LHCN-M2 (cell line): ENCODE measurements around the gene CYFIP2. TPM values are rescaled to one million over a fixed set of nuclear protein-coding genes. Genes with fewer than 3 reads are reported as not detected.
"Not testable (repeated sequence)": the region's sequence is repeated elsewhere in the genome, so short reads cannot be mapped to it uniquely, and the experiment has no call there.

Experiments
- DNase-seq: peaks from one replicate; pipeline ENCODE4 v3.0.0-alpha.2; 2012; ENCODE audit warnings: low read depth
- total RNA-seq: library from RNA; depleted of rRNA; stranded (reverse); fragments of >200 nt; gene quantifications from 2 replicates; pipeline ENCODE4 v1.2.3, GENCODE V29; 2014; rRNA removed

The CYFIP2 gene
- total RNA-seq, 1 experiment from 2014 or later: 6.1 TPM

DNA sequence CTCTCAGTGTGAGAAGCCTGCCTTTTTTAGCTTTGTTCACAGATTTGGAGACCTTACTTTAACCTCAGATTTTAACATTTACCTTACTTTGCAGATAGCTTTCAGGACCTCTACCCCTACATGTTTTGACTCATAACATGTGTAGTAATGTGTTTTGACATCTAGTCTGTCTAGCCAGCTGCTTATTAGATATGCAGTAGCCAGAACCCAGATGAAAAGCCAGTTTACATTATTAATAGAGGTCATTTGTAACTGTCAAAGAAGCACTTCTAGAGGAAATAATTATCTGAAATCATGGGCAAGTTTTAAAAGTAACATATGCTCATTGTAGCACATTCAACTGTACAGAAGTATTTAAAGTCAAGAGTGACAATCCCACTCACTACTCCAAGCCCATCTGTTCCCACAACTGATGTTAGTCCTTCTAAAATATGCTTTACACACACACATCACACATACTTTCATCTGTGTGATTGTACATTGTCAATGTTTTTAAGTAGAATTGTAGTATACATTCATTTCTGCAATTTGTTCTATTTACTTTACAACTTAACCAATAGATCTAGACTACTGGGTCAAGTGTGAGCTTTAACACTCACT lies 122.3 kb downstream of the CYFIP2 start:
- peak; percentile 29 for DNase-seq

DNA sequence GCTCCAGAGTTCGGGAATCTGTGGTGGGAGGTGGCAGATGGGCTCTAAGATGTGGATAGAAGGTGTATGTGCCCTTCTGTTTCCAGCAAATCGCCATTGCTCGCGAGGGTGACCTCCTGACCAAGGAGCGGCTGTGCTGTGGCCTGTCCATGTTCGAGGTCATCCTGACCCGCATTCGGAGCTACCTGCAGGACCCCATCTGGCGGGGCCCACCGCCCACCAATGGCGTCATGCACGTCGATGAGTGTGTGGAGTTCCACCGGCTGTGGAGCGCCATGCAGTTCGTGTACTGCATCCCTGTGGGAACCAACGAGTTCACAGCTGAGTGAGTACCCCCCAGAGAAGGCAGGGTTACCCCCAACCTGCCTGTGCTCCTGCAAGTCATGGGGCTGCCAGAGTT lies 123.2 kb downstream of the CYFIP2 start:
- DNase-seq: no peak

DNA sequence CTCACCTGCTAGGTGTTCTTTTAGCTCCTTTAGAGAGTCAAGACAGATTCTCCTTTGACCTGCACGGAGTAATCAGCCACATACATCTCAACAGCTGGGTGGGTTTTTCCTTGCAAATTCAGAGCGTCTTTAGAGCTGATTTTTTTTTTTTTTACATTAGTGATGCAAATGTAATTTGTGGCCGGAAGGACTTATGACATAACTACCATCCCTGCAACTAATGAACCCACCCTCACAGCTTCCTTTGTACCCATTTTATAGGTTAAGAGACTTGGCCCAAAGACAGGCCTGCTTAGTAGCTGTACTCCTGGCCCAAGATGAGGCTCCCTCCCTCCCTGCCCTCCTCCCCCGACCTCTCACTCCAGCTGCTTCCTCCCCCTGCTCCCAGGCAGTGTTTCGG lies 124.2 kb downstream of the CYFIP2 start:
- DNase-seq: no peak

DNA sequence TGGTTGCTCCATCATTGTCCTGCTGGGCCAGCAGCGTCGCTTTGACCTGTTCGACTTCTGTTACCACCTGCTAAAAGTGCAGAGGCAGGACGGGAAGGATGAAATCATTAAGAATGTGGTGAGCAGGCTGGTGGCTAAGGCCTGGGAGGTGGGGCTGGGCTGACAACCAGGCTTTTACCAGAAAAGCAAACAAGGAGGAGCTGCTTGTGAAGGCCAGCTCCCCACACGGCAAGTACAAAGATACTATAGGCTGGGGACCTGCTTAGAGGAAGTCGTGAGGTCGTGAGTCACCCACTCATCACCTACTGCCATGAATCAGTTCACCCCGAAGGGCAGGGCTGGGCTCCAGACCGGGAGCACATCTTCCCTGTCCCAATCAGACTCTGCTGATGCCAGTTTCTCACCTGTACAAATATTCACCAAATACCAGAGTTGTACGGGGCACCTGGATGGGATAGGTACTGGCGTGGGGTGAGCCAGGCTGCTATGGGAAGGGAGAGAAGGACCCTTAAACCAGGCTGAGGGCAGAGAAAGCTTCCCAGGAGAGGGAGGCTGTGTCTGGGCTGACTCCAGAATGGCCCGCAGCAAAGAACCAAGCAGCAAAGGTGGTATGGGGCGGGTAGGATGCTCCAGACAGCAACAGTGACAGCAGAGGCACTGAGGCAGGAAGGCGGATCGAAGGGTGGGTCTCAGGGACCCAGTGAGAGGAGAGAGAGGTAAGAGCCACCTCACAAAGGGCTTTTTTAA lies 124.8 kb downstream of the CYFIP2 start:
- peak; percentile 90 for DNase-seq

DNA sequence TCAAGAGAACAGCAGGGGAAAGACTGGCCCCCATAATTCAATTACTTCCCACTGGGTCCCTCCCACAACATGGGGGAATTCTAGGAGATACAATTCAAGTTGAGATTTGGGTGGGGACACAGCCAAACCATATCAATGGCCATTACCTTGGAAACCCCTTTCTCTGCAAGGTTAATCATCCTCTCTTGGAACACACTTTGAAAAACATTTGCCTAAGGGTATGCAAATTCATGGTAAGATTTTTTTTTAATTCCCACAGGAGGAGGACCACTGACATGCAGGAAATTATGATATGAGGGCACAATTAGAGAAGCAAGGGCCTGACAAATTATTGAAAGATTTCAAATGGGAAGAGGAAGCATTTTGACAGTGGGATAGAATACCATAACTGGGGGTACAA lies 132.4 kb downstream of the CYFIP2 start:
- DNase-seq: no peak

DNA sequence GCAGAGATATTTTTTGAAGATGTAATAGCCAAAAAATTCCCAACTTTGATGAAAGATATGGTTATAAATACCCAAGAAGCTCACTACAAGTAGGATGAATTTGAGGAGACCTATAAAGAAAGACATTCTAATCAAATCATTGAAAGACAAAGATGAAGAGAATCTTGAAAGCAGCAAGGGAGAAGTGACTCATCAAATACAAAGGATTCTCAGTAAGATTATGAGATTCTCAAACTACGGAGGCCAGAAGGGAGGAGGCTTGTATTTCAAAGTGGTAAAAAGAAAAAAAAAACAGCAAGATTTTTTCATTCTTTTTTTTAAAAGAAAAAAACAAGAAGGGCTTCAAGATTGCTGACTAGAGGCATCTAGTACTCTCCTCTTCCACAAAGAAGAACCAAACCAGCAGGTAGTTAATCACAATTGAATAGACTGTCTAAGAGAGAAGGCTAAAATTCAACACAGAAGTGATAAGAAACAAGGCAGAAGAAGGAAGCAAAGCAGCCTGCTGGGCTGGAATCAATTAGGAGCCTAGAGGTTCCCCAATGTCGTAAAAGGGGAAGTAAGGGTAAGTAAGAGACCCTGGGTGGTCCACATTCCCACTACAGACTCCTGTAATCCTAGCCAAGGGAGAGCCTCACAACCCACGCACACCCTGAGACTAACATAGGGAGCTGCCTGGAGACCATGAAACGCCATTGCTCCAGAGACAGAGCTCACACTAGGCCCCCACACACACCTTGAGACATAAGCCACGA lies 135.0 kb downstream of the CYFIP2 start:
- no peak for DNase-seq

DNA sequence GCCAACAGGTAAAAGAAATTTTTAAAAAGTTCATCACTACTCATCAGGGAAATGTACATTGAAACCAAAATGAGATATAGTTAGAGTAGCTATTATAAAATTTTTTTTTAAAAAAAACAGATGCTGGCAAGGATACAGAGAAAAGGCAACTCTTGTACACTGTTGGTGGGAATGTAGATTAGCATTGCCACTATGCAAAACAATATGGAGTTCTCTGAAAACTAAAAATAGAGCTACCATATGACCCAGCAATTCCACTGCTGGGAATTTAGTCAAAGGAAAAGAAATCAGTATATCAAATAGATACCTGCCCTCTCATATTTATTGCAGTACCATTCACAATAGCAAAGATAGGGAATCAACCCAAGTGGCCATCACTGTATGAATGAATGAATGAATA lies 149.9 kb downstream of the CYFIP2 start:
- DNase-seq: no peak

DNA sequence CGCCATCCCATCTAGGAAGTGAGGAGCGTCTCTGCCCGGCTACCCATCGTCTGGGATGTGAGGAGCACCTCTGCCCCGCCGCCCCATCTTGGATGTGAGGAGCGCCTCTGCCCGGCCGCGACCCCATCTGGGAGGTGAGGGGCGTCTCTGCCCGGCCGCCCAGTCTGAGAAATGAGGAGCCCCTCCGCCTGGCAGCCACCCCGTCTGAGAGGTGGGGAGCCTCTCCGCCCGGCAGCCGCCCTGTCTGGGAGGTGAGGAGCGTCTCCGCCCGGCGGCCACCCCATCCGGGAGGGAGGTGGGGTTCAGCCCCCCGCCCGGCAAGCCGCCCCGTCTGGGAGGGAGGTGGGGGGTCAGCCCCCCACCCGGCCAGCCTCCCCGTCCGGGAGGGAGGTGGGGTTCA lies 153.6 kb downstream of the CYFIP2 start:
- not testable (repeated sequence) for DNase-seq

DNA sequence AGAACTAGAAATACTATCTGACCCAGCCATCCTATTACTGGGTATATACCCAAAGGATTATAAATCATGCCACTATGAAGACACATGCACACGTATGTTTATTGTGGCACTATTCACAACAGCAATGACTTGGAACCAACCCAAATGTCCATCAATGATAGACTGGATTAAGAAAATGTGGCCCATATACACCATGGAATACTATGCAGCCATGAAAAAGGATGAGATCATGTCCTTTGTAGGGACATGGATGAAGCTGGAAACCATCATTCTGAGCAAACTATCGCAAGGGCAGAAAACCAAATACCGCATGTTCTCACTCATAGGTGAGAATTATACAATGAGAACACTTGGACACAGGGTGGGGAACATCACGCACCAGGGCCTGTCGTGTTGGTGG lies 164.0 kb downstream of the CYFIP2 start:
- not testable (repeated sequence) for DNase-seq

DNA sequence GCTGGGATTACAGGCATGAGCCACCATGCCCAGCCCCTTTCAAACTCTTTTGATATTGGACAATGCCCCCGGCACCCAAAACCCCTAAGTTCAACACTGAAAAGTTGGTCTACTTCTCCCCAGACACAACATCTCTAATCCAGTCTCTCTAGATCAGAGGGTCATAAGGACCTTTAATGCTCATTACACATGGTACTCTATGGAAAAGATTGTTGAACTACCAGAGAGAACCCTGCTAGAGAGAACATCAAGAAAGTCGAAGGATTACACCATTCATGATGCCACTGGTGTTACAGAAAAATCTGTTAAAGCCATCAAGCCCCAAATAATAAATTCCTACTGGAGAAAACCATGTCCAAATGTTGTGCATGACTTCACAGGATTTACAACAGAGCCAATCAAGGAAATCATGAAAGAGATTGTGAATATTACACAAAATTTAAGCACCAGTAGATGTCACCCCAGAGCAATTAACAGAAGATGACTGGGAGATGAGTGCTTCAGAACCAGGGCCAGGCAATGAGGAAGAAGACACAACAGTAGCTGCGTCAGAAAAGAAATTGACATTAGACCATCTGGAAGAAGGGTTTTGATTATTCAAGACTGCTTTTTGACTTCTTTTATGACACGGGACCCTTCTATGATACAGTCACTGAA lies 165.7 kb downstream of the CYFIP2 start:
- DNase-seq: peak; percentile 72

DNA sequence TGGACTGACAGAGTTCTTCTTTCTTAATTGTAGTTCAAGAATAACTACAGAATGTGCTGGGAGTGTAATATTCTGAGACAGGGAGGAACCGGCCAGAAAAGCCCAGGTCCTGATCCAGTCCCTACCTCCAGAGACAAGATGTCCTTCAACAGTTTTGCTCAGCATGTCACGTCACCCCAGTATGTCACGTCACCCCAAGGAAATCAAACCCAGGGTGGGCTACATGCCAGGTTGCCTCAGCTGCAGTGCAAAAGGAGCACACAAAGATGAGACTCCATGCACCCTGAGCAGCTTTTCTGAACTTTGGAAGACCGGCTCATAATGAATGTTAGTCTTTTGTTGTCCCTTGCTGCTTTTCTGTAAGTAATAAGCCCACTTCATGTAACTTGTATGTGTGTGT lies 168.2 kb downstream of the CYFIP2 start:
- no peak for DNase-seq

DNA sequence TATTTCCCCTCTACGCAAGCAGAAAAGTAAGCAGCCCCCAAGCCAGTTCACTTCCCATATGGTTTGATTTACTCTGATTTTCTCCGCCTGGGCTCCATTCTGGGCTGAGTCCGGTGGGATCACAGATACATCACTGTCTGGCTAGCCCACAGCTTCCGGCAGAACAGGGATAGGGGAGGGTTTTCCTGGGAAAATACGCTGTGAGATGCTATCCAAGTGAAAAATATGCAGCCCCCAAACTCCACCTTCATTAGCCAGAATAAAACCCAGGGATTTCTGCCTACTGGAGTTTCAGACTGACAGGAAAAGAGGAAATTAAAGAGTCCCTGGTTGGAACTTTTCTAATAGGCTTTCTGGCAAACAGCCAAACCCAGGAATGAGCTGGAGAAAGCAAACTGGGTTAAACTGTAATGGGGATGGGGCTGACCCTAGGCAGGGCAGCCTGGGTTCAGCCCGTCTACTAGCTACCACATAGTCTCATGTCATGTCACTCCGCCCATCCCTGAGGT lies 177.2 kb downstream of the CYFIP2 start:
- no peak for DNase-seq

DNA sequence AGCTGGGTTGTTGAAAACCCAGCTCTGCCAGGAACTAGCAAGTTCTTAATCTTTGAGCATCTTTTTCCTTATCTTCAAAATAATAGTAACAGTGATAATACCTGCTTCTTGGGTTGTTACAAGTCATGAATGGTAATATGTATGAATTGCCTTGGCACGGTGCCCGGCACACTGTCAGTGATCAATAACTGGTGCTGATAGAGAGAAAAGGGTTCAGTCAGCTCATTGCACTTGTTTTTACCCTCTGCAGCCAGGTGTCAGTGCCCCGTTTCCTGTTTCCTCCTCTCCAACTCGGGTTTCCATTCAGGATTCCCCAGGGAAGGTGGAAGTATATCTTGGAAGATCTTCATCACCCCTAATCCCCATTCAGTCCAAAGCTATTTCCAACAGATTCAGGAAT lies 178.3 kb downstream of the CYFIP2 start:
- no peak for DNase-seq

Other genes starting within 250 kb of the CYFIP2 start
- not detected in 2 replicates for gene HAVCR1, start 207.0 kb upstream of the CYFIP2 start, total RNA-seq
- 0.06 and 0.17 TPM in 2 replicates for gene HAVCR2, start 157.1 kb upstream of the CYFIP2 start, total RNA-seq
- 11.5 and 13.0 TPM in 2 replicates for gene MED7, start 123.3 kb upstream of the CYFIP2 start, total RNA-seq
- gene GARIN3, start 99.9 kb upstream of the CYFIP2 start, total RNA-seq: not detected in 2 replicates
- gene ITK, start 85.3 kb upstream of the CYFIP2 start, total RNA-seq: 0.06 TPM in 1 of 2 replicates, not detected in the other
- not detected in 2 replicates for gene NIPAL4, start 194.1 kb downstream of the CYFIP2 start, total RNA-seq